GM10266 (cell line): ENCODE measurements around the gene LCE5A.
A peak's percentile ranks its signal among the peaks of the same experiment; 100 is the strongest.

Source experiments
- DNase-seq: peaks from one replicate; pipeline ENCODE4 v3.0.0; 2012; ENCODE audit errors: extremely low spot score
- CTCF ChIP-seq: IDR thresholded peaks from 2 replicates; pipeline ENCODE4 v1.5.1; 2012; ENCODE audit warnings: mild to moderate bottlenecking, low read depth; ENCODE audit not compliant: control insufficient read depth, insufficient read depth; ENCODE audit errors: missing control alignments

LCE5A gene

GRCh38 chr1:152510503-152510902 lies at the start of gene LCE5A:
TSS of gene LCE5A (plus strand) at chr1:152510803. CDS start at chr1:152511535, 732 bp downstream.
- TF ChIP-seq CTCF, result no peak
- no peak for DNase-seq

- TF ChIP-seq CTCF, result peak; percentile 34
- peak; percentile 40 for DNase-seq
Observed at GRCh38 chr1:152461544-152461943, 49.1 kb upstream of the LCE5A start.

GRCh38 chr1:152462636-152463035 lies 48.0 kb upstream of the LCE5A start:
- TF ChIP-seq CTCF, result no peak
- no peak for DNase-seq

- DNase-seq, result no peak
- TF ChIP-seq CTCF, result no peak
Observed at GRCh38 chr1:152466217-152466616, 44.4 kb upstream of the LCE5A start.

- DNase-seq, result no peak
- no peak for TF ChIP-seq CTCF
Observed at GRCh38 chr1:152473887-152474537, 36.6 kb upstream of the LCE5A start.

- DNase-seq, result peak; percentile 49
- TF ChIP-seq CTCF, result peak; percentile 40
Observed at GRCh38 chr1:152479792-152480595, 30.6 kb upstream of the LCE5A start.
